Measurements from ENCODE around the gene SGSH. TPM values are rescaled to one million over a fixed set of nuclear protein-coding genes. Genes with fewer than 3 reads are reported as not detected.

Gene SGSH
- total RNA-seq, 4 donors from 2014 or later, result 26.1 to 50.5 (median 34.6) TPM

- WGBS, 2 donors, result 88 to 92% methylated on average over 11 to 17 of the region's 17 CpGs
- H3K27me3 ChIP-seq, result no peaks in the 10 kb centered on the region
- peaks cover 0 to 16% (median 2%) of the 10 kb centered on the region in 4 donors for H3K4me1 ChIP-seq
- peaks cover 0 to 87% (median 9%) of the 10 kb centered on the region in 3 donors for H3K36me3 ChIP-seq
- no peak for DNase-seq (ENCODE audit: low spot score in 2 of 2)
- H3K9me3 ChIP-seq, result no peaks in the 10 kb centered on the region
- TF ChIP-seq EP300 (IDR thresholded peaks at IDR 0.05) (no peak), POLR2A (IDR thresholded peaks at IDR 0.05) (no peak), CTCF (IDR thresholded peaks at IDR 0.05) (no peak)
- no peak overlapping the region for H3K4me3 ChIP-seq
- no peak overlapping the region for H3K27ac ChIP-seq
These were observed 5.3 kb downstream of the SGSH start for GRCh38 chr17:80214878-80215210.

DNA sequence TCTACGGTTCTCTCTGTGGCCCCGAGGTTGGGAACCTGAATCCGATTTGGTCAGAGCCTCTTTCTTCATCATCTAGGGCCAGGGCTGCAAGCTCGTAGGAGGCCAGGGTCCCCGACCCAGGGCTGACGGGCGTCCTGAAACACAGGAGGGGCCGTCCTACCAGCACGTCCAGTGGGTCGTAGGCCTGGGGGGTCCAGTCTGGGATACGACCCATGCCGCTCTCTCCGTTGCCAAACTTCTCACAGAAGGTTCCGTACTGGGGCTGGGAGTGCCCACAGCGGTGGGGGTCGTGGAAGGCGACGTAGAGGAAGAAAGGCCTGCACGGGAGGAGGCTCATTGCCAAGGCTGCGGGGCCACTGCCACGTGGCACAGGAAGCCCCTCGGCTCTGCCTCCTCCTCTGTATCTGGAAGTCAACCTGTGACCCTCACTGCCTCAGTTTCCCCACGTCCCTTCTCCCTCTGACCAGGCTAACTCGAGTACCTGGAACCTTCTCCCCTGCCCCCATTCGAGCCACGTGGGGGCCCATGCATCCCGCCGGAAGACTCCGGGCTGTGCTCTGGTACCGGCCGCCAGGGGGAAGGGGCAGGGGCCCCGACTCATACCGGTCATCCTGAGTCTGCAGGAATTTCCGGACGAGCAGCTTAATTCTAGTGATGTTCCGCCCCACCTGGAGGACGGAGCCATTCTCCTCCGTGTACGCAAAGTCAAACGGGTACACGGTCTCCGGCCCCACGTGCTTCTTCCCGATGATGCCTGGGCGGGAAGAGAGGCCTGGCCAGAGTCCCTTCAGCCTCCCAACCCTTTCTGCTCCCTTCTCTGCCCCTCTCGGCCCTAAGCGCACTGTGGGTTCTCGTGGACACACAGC lies 5.9 kb downstream of the SGSH start:
- Histone ChIP-seq H3K27ac (no peak overlapping the region), H3K9me3 (no peaks in the 10 kb centered on the region), H3K4me1 (peaks cover 0 to 11% (median 1%) of the 10 kb centered on the region in 4 donors), H3K4me3 (no peak overlapping the region), H3K36me3 (peaks cover 0 to 93% (median 9%) of the 10 kb centered on the region in 3 donors), H3K27me3 (no peaks in the 10 kb centered on the region)
- DNase-seq (ENCODE audit: low spot score in 2 of 2), result no peak
- 90 to 92% methylated on average over 48 of the region's 48 CpGs for WGBS, 2 donors
- TF ChIP-seq CTCF (IDR thresholded peaks at IDR 0.05), result no peak
- no peak for TF ChIP-seq EP300 (IDR thresholded peaks at IDR 0.05)
- TF ChIP-seq POLR2A (IDR thresholded peaks at IDR 0.05), result no peak

DNA sequence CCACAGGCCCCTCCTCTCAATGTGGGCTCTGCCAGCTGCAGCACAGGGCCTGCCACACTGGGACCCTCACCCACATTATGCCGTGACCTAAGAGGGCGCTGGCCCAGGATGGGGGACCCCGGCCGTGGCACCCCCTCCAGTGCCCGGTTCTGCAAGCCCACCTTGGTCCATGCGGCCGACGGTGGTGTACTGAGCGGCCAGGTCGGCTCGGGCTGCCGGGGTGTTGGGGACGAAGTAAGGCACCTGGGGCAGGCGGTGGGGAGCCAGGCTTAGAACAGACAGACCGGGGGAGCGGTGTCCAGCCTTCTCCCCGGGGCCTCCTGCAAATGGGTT lies 6.5 kb downstream of the SGSH start:
- Histone ChIP-seq H3K27ac (no peak overlapping the region), H3K9me3 (no peaks in the 10 kb centered on the region), H3K36me3 (peaks cover 0 to 99% (median 9%) of the 10 kb centered on the region in 3 donors), H3K4me1 (peaks cover 0 to 5% (median 0%) of the 10 kb centered on the region in 4 donors), H3K4me3 (no peak overlapping the region), H3K27me3 (no peaks in the 10 kb centered on the region)
- TF ChIP-seq CTCF (IDR thresholded peaks at IDR 0.05), result no peak
- TF ChIP-seq EP300 (IDR thresholded peaks at IDR 0.05), result no peak
- TF ChIP-seq POLR2A (IDR thresholded peaks at IDR 0.05), result no peak
- no peak for DNase-seq (ENCODE audit: low spot score in 2 of 2)
- WGBS, 2 donors, result 91 to 98% methylated on average over 16 to 17 of the region's 17 CpGs

DNA sequence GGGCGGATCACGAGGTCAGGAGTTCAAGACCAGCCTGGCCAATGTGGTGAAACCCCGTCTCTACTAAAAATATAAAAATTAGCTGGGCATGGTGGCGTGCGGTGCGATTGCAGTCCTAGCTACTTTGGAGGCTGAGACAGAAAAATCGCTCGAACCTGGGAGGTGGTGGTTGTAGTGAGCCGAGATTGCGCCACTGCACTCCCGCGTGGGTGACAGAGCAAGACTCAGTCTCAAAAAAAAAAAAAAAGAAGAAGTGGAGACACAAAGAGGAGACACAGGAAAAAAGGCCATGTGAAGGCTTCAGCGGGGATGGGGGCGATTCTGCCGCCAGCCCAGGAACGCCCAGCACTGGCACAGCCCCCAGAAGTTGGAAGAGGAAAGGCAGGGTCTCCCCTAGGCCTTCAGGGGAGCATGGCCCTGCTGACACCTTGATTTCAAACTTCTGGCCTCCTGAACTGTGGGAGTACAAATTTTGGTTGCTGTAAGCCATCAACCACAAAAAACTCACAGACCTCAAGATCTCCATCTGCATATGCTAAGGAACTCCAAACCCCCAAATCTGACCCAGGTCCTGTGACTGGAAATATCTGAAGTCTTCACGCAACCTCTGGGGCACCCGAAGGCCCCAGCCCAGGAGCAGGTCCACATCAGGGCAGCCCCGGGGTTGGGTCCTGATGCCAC lies 7.0 kb downstream of the SGSH start:
- no peaks in the 10 kb centered on the region for H3K9me3 ChIP-seq
- TF ChIP-seq EP300 (IDR thresholded peaks at IDR 0.05) (peak in 1 of 2 donors; percentile 25), POLR2A (IDR thresholded peaks at IDR 0.05) (no peak)
- H3K27me3 ChIP-seq, result no peaks in the 10 kb centered on the region
- H3K27ac ChIP-seq, result peak overlapping the region in 1 of 4 donors; percentile 28
- H3K4me1 ChIP-seq, result peaks cover 0 to under 1% (median 0%) of the 10 kb centered on the region in 4 donors
- peaks cover 0 to 99% (median 9%) of the 10 kb centered on the region in 3 donors for H3K36me3 ChIP-seq
- H3K4me3 ChIP-seq, result no peak overlapping the region
- peak in 1 of 2 donors; percentile 23 for DNase-seq (ENCODE audit: low spot score in 2 of 2)
- WGBS, 2 donors, result 68 to 78% methylated on average over 19 of the region's 19 CpGs

DNA sequence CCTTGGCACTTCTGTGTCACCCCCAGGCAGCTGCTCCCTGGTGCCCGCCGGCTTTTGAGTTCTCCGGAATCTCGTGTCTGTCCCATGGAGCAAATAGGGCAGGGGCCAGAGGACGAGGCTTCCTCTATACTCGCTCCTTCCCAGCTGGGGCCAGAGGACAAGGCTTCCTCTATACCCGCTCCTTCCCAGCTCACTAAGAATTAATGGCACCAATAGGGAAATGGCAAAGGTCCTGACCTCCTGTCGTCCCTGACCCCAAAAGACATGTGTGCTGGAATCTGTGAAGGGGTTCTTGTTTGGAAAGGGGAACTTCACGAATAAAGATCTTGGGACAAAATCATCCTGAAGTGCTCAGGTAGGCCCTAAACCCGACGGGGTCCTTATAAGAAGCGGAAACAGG lies 7.6 kb downstream of the SGSH start:
- DNase-seq (ENCODE audit: low spot score in 2 of 2), result no peak
- Histone ChIP-seq H3K9me3 (no peaks in the 10 kb centered on the region), H3K27ac (no peak overlapping the region), H3K27me3 (no peaks in the 10 kb centered on the region), H3K36me3 (peaks cover 0 to 97% (median 9%) of the 10 kb centered on the region in 3 donors), H3K4me1 (no peaks in the 10 kb centered on the region), H3K4me3 (no peak overlapping the region)
- 56 to 73% methylated on average over 12 of the region's 12 CpGs for WGBS, 2 donors
- TF ChIP-seq POLR2A (IDR thresholded peaks at IDR 0.05) (no peak), CTCF (IDR thresholded peaks at IDR 0.05) (no peak), EP300 (IDR thresholded peaks at IDR 0.05) (no peak)

Data from tibial nerve (tissue), 4 donors.